ENCODE results near the gene SMIM8. TPM values are rescaled to one million over a fixed set of nuclear protein-coding genes. Genes with fewer than 3 reads are reported as not detected.

Gene SMIM8
- total and polyA plus RNA-seq, 10 of the 15 experiments (the other 5 are each of a cell fraction or from before 2014, with no cell fraction given): 6.2 to 45.8 (median 10.4) TPM

GRCh38 chr6:87382861-87383260, 60.5 kb downstream of the SMIM8 start:
- Histone ChIP-seq H3K4me3 (no peak overlapping the region), H3K9ac (ENCODE audit: control insufficient read depth, insufficient read depth, low read length) (no peak overlapping the region), H3K79me2 (ENCODE audit: control insufficient read depth, insufficient read depth, low read length) (no peaks in the 10 kb centered on the region), H2AFZ (ENCODE audit: control insufficient read depth, low read depth, low read length) (no peak overlapping the region), H3K9me3 (replicated peaks; ENCODE audit: control insufficient read depth, insufficient read depth, low read length) (no peaks in the 10 kb centered on the region), H3K27me3 (replicated peaks in 1 of 2; ENCODE audit: control insufficient read depth in 2 of 2, insufficient read depth in 2 of 2, low read length in 1 of 2) (no peaks in the 10 kb centered on the region), H3K4me2 (ENCODE audit: control insufficient read depth, insufficient read depth) (no peak overlapping the region), H3K36me3 (ENCODE audit: control insufficient read depth in 2 of 2, insufficient read depth in 2 of 2, low read length in 1 of 2) (no peaks in the 10 kb centered on the region), H4K20me1 (ENCODE audit: control insufficient read depth, insufficient read depth) (no peaks in the 10 kb centered on the region), H3K4me1 (ENCODE audit: control insufficient read depth, insufficient read depth, low read length) (no peaks in the 10 kb centered on the region), H3K27ac (ENCODE audit: control insufficient read depth, insufficient read depth) (no peak overlapping the region)
- intact Hi-C loops (cut with micrococcal nuclease; ENCODE audit: unreplicated experiment): no loop called here
- CTCF ChIA-PET: interaction anchor here (0.9 to 3.3 kb wide), 2 partner anchors 10 to 12 kb away, joined by 3 to 9 read pairs; no protein-coding TSS in a partner anchor
- ATAC-seq (no peak), DNase-seq (ENCODE audit: low read depth, low spot score) (no peak), FAIRE-seq (no peak)
- SMC1A ChIA-PET (ENCODE audit: uncharacterized antibody, unreplicated experiment): interaction anchor here (1.3 kb wide), 1 partner anchor 18 kb away, joined by 3 read pairs; no protein-coding TSS in a partner anchor
- whole genome bisulfite sequencing (ENCODE audit: insufficient coverage, insufficient replicate concordance, low lambda C conversion rate, missing lambda C conversion rate): 96% methylated on average over 5 of the region's 5 CpGs
- TF ChIP-seq CREB1 (IDR thresholded peaks at IDR 0.05; ENCODE audit: low read depth): no peak
- TF ChIP-seq SIN3A (IDR thresholded peaks at IDR 0.05; ENCODE audit: low read depth, low read length): no peak
- BruUV-seq (replicated peaks): no TSS peak
- in situ Hi-C loops (cut with MboI): no loop called here
- RAD21 ChIA-PET (ENCODE audit: unreplicated experiment): interaction anchor here (0.9 kb wide), 1 partner anchor 450 kb away, joined by 3 read pairs; no protein-coding TSS in a partner anchor
- POLR2A ChIA-PET: no interaction called here

GRCh38 chr6:87384038-87384437, 61.6 kb downstream of the SMIM8 start:
- ChIA-PET CTCF (interaction anchor here (3.3 kb wide), 1 partner anchor 9 kb away, joined by 9 read pairs; no protein-coding TSS in a partner anchor), POLR2A (no interaction called here), SMC1A (ENCODE audit: uncharacterized antibody, unreplicated experiment) (no interaction called here), RAD21 (ENCODE audit: unreplicated experiment) (no interaction called here)
- H3K27ac ChIP-seq (ENCODE audit: control insufficient read depth, insufficient read depth): no peak overlapping the region
- H3K79me2 ChIP-seq (ENCODE audit: control insufficient read depth, insufficient read depth, low read length): no peaks in the 10 kb centered on the region
- no peaks in the 10 kb centered on the region for H4K20me1 ChIP-seq (ENCODE audit: control insufficient read depth, insufficient read depth)
- H3K9me3 ChIP-seq (replicated peaks; ENCODE audit: control insufficient read depth, insufficient read depth, low read length): no peaks in the 10 kb centered on the region
- BruUV-seq (replicated peaks): no TSS peak
- H2AFZ ChIP-seq (ENCODE audit: control insufficient read depth, low read depth, low read length): no peak overlapping the region
- ATAC-seq: no peak
- no peak overlapping the region for H3K9ac ChIP-seq (ENCODE audit: control insufficient read depth, insufficient read depth, low read length)
- no peak for FAIRE-seq
- H3K4me2 ChIP-seq (ENCODE audit: control insufficient read depth, insufficient read depth): no peak overlapping the region
- no peaks in the 10 kb centered on the region for H3K36me3 ChIP-seq (ENCODE audit: control insufficient read depth in 2 of 2, insufficient read depth in 2 of 2, low read length in 1 of 2)
- in situ Hi-C loops (cut with MboI): no loop called here
- WGBS (ENCODE audit: insufficient coverage, insufficient replicate concordance, low lambda C conversion rate, missing lambda C conversion rate): 96% methylated on average over 1 of the region's 1 CpG
- H3K27me3 ChIP-seq (replicated peaks in 1 of 2; ENCODE audit: control insufficient read depth in 2 of 2, insufficient read depth in 2 of 2, low read length in 1 of 2): no peaks in the 10 kb centered on the region
- no peak overlapping the region for H3K4me3 ChIP-seq
- DNase-seq (ENCODE audit: low read depth, low spot score): no peak
- intact Hi-C loops (cut with micrococcal nuclease; ENCODE audit: unreplicated experiment): no loop called here
- H3K4me1 ChIP-seq (ENCODE audit: control insufficient read depth, insufficient read depth, low read length): no peaks in the 10 kb centered on the region
- TF ChIP-seq MAX (IDR thresholded peaks at IDR 0.05; ENCODE audit: low read depth, low read length) (no peak), ZNF24 (IDR thresholded peaks at IDR 0.05) (no peak), NBN (IDR thresholded peaks at IDR 0.05) (no peak), HDAC2 (IDR thresholded peaks at IDR 0.05) (no peak), MYC (IDR thresholded peaks at IDR 0.05; ENCODE audit: insufficient read depth, insufficient read length, insufficient replicate concordance, low read length, severe bottlenecking) (no peak), KAT2A (conservative IDR thresholded peaks at IDR 0.05; ENCODE audit: control insufficient read depth, low read depth, low read length) (no peak), CBFB (IDR thresholded peaks at IDR 0.05; ENCODE audit: low read depth) (no peak), HSF1 (IDR thresholded peaks at IDR 0.05; ENCODE audit: low read depth, low read length) (no peak), SMARCA5 (IDR thresholded peaks at IDR 0.05) (no peak), ZNF217 (IDR thresholded peaks at IDR 0.05) (no peak), BRCA1 (IDR thresholded peaks at IDR 0.05; ENCODE audit: low read depth, low read length) (no peak), PRDM15 (CRISPR knock-in tag; IDR thresholded peaks at IDR 0.05) (no peak), MXI1 (IDR thresholded peaks at IDR 0.05; ENCODE audit: low read depth, low read length) (no peak)

Data from GM12878 (cell line).